Testis (tissue), 3 donors: ENCODE data around the gene WWC2. TPM values are rescaled to one million over a fixed set of nuclear protein-coding genes. Genes with fewer than 3 reads are reported as not detected.

ENCODE experiments used
- DNase-seq: peaks from one replicate; pipeline ENCODE4 v3.0.0-alpha.2; 2019
- H3K27ac ChIP-seq, 2 donors: fragments of 200-600 bp; sonication (generic); one replicate each; pipeline ENCODE4 v1.5.1; 2019
- H3K27me3 ChIP-seq: fragments of 200-600 bp; sonication (generic); one replicate; pipeline ENCODE4 v1.5.1; 2019
- H3K36me3 ChIP-seq: fragments of 200-600 bp; sonication (generic); one replicate; pipeline ENCODE4 v1.5.1; 2017; ENCODE audit warnings: low read depth; ENCODE audit errors: missing control alignments
- H3K4me1 ChIP-seq: fragments of 200-600 bp; sonication (generic); one replicate; pipeline ENCODE4 v1.5.1; 2019
- H3K4me3 ChIP-seq, 2 donors: fragments of 200-600 bp; sonication (generic); one replicate each; pipeline ENCODE4 v1.5.1; 2017 to 2019
- H3K9me3 ChIP-seq: fragments of 200-600 bp; sonication (generic); one replicate; pipeline ENCODE4 v1.5.1; 2017
- POLR2A ChIP-seq: fragments of 450-650 bp; IDR thresholded peaks from one replicate; pipeline ENCODE4 v1.6.1; 2017; ENCODE audit warnings: antibody characterized with exemption, mild to moderate bottlenecking, moderate library complexity
- WGBS, 2 donors: methylation state at CpG; one replicate each; pipeline ENCODE4 v1.1.5; 2018; 5-methylcytosine and 5-hydroxymethylcytosine counted together
- intact Hi-C: fragments of 100-400 bp; cut with DNase I; formaldehyde crosslinking; loops from one replicate; pipeline ENCODE4 v1.15.1; 2023; ENCODE audit warnings: low total_unique reads
- polyA plus RNA-seq: library from polyadenylated mRNA; stranded (reverse); fragments of 350-450 nt; fragmentation: Illumina TruSeq; extraction: RNeasy Lipid Tissue Mini Kit (QIAGEN cat#74804); gene quantifications from one replicate; pipeline ENCODE4 v1.2.3, GENCODE V29; 2014; ENCODE audit warnings: low read depth, low replicate concordance; ENCODE audit not compliant: insufficient read depth
- total RNA-seq, 2 donors: library from RNA; depleted of rRNA; stranded (reverse); fragments of >200 nt; gene quantifications; one replicate each; pipeline ENCODE4 v1.2.3, GENCODE V29; 2016
- TF ChIP-seq, protein P1 (sequence below), 3 experiments: fragments of 450-650 bp in 2 of 3; fragments of 200-600 bp in 1 of 3; sonication (generic) in 1 of 3; IDR thresholded peaks; one replicate each; pipeline ENCODE4 v1.5.1; 2016 to 2019; ENCODE audit warnings: antibody characterized with exemption in 3 of 3, mild to moderate bottlenecking in 2 of 3, moderate library complexity in 1 of 3

The WWC2 gene
- total and polyA plus RNA-seq, 3 donors from 2014 or later, result 34.4 to 76.7 (median 64.2) TPM

DNA sequence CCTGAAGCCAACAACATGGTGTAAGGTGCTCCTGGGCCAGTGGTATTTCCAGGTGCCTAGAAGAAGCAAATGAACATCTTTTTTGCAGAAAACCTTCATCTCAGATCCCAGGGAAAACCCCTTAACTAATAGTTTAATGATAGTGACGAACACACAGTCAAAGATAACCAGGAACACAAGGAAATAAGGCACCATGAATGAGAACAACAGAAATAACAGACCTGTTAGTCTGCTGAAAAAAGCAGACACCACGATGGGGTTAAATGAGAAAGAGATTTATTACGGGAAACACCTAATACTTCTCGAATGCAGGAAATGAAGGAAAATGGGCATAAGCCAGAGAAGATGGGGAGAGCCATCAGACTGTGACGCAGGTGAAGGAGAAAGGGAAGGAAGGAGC lies 30.6 kb upstream of the WWC2 start:
- no peaks in the 10 kb centered on the region for H3K27me3 ChIP-seq
- WGBS, 2 donors, result 89 to 91% methylated on average over 5 of the region's 5 CpGs
- no peak overlapping the region for H3K4me3 ChIP-seq
- peaks cover 12% of the 10 kb centered on the region for H3K4me1 ChIP-seq
- H3K27ac ChIP-seq, result no peak overlapping the region
- TF ChIP-seq POLR2A, result no peak
- TF ChIP-seq, protein P1, sequence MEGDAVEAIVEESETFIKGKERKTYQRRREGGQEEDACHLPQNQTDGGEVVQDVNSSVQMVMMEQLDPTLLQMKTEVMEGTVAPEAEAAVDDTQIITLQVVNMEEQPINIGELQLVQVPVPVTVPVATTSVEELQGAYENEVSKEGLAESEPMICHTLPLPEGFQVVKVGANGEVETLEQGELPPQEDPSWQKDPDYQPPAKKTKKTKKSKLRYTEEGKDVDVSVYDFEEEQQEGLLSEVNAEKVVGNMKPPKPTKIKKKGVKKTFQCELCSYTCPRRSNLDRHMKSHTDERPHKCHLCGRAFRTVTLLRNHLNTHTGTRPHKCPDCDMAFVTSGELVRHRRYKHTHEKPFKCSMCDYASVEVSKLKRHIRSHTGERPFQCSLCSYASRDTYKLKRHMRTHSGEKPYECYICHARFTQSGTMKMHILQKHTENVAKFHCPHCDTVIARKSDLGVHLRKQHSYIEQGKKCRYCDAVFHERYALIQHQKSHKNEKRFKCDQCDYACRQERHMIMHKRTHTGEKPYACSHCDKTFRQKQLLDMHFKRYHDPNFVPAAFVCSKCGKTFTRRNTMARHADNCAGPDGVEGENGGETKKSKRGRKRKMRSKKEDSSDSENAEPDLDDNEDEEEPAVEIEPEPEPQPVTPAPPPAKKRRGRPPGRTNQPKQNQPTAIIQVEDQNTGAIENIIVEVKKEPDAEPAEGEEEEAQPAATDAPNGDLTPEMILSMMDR (IDR thresholded peaks at IDR 0.05), result no peak
- H3K36me3 ChIP-seq, result no peaks in the 10 kb centered on the region
- no peaks in the 10 kb centered on the region for H3K9me3 ChIP-seq
- no peak for DNase-seq
- intact Hi-C loops, result no loop called here

DNA sequence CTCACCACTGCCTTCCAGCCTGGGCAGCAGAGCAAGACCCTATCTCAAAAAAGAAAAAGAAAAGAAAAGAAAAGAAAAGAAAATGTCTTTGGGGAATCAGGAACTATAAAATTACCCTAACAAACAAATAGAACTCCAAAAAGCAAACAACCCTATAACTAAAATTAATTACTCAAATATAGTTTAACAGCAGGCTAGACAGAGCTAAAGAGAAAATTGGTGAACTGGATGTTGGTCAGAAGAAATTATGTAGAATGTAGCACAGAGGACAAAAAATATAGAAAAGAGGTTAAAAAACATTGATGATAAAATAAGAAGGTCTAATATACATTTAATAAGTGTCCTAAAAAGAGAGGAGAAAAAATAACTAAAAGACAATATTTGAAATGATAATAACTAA lies 27.8 kb upstream of the WWC2 start:
- TF ChIP-seq, protein P1 (IDR thresholded peaks at IDR 0.05), result no peak
- TF ChIP-seq POLR2A, result no peak
- Histone ChIP-seq H3K9me3 (no peaks in the 10 kb centered on the region), H3K27me3 (no peaks in the 10 kb centered on the region), H3K27ac (no peak overlapping the region), H3K36me3 (no peaks in the 10 kb centered on the region), H3K4me1 (peaks cover 14% of the 10 kb centered on the region), H3K4me3 (no peak overlapping the region)
- intact Hi-C loops, result loop anchor here (10.0 kb wide), 1 partner anchor 126 kb away; no protein-coding TSS in a partner anchor
- DNase-seq, result no peak

DNA sequence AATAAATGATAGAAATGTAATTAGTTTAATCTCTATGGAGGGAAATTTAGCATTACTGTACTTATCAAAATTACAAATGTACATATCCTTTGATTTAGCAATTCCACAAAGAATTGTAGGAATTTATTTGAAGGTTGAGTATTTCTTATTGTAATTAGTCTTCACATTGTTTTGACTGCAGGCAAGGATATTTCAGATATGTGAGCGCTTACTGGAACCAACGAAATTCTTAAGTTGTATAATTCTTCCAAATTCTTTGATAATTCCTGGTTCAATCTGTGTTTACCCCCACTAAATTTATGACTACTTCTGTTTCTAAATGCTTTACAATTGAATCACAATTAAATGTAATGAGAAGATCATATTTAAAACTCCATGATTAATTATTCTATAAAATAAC lies 26.9 kb upstream of the WWC2 start:
- no peak for TF ChIP-seq POLR2A
- TF ChIP-seq, protein P1 (IDR thresholded peaks at IDR 0.05), result no peak
- intact Hi-C loops, result loop anchor here (10.0 kb wide), 1 partner anchor 127 kb away; no protein-coding TSS in a partner anchor
- WGBS, 2 donors, result 84 to 90% methylated on average over 2 of the region's 2 CpGs

DNA sequence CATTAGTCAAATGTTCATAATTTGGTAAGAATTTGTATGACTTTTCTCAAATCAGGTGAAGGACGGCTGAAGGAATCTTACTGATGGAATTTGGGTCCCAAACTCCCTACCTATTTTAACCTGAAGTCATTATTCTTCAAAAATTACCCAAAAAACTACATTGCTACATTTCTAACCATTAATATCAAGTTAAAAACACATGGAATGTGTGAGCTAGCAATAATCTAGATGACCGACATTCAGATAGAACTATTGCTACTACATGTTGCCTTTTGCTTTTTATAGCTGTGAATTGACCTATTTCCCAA lies 25.3 kb upstream of the WWC2 start:
- intact Hi-C loops, result loop anchor here (10.0 kb wide), 1 partner anchor 129 kb away; no protein-coding TSS in a partner anchor
- WGBS, 2 donors, result 25 to 35% methylated on average over 2 of the region's 2 CpGs
- no peaks in the 10 kb centered on the region for H3K9me3 ChIP-seq
- TF ChIP-seq, protein P1 (IDR thresholded peaks at IDR 0.05), result no peak
- no peak for TF ChIP-seq POLR2A
- peak overlapping the region in 1 of 2 donors; percentile 8 for H3K27ac ChIP-seq
- no peaks in the 10 kb centered on the region for H3K36me3 ChIP-seq
- H3K27me3 ChIP-seq, result no peaks in the 10 kb centered on the region
- no peak overlapping the region for H3K4me3 ChIP-seq
- H3K4me1 ChIP-seq, result peaks cover 14% of the 10 kb centered on the region
- no peak for DNase-seq

More for the DNA sequence above, 26.9 kb upstream of the WWC2 start:
- Histone ChIP-seq H3K4me3 (no peak overlapping the region), H3K27ac (no peak overlapping the region), H3K27me3 (no peaks in the 10 kb centered on the region), H3K9me3 (no peaks in the 10 kb centered on the region), H3K36me3 (no peaks in the 10 kb centered on the region), H3K4me1 (peaks cover 14% of the 10 kb centered on the region)
- DNase-seq, result no peak

DNA sequence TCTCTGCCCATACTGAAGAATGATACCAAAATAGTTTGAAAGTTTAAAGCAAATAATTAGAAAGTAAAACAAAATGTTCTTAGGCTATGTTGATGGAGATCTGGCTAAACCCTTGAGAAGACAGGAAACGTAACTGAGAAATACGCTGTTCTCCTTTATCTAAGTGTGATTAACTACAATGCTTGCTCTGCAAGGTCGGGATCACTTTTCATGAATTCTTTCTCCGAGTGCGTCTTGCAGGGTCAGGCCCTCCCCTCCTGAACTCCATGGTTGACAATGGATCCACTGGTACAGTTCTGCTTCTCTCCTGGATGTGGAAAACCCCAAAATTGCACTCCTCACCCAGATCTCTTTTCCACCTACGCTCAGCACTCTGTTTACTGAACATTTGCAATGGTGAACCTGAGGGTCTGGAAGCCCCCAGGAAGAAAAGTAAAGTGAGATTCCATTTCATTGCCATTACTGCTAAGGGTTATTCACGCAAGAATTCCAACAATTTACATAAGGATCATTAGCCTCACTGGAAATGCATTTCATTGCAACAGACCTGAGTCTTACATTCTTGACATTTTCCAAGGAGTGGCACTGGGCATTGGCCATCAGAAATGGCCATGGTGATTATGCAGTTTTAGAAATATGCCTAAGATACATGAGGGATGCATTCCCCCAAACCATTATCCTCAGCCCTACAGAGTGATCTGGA lies 24.6 kb upstream of the WWC2 start:
- no peak for TF ChIP-seq POLR2A
- TF ChIP-seq, protein P1 (IDR thresholded peaks at IDR 0.05), result no peak
- WGBS, 2 donors, result 45 to 52% methylated on average over 7 of the region's 7 CpGs

More for the DNA sequence above, 24.6 kb upstream of the WWC2 start:
- Histone ChIP-seq H3K4me3 (no peak overlapping the region), H3K4me1 (peaks cover 14% of the 10 kb centered on the region), H3K27me3 (no peaks in the 10 kb centered on the region), H3K9me3 (no peaks in the 10 kb centered on the region), H3K36me3 (no peaks in the 10 kb centered on the region), H3K27ac (peak overlapping the region in 1 of 2 donors; percentile 8)
- DNase-seq, result no peak
- intact Hi-C loops, result loop anchor here (10.0 kb wide), 1 partner anchor 130 kb away; no protein-coding TSS in a partner anchor
